SU-DHL-6 (cell line): ENCODE results near the gene UBE2E3.

Source experiments
- EZH2phosphoT487 ChIP-seq: fragments of 200-600 bp; sonication (generic), shearing (Covaris generic); conservative IDR thresholded peaks from 2 replicates; pipeline ENCODE4 v1.6.1; 2018; ENCODE audit warnings: mild to moderate bottlenecking, antibody characterized with exemption, low read length, moderate library complexity, mixed read lengths
- TF ChIP-seq, protein P1 (sequence below): fragments of 200-600 bp; sonication (generic); IDR thresholded peaks from one replicate; pipeline ENCODE4 v1.5.1; 2017; ENCODE audit warnings: antibody characterized with exemption, mild to moderate bottlenecking, low read length, moderate library complexity; ENCODE audit not compliant: insufficient read depth, poor library complexity, severe bottlenecking

DNA sequence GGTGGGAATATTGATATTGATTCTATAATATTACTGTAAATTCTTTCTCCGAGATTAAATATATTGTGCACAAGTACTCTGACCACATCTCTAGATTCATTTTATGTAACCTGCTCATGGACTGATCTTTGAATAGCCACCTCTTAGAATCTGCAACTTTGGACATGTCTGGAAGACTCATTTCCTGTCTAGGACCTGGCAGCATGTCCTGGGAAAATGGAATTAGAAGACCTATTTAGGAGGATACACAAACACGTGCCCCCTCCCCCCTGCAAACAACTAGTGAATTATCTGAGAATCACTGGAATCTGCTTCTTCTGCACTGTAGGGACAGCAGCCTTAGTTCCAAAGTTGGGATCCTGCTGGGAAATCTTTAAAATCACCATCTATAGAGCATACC is 94.1 kb downstream of the UBE2E3 start:
- TF ChIP-seq, protein P1, sequence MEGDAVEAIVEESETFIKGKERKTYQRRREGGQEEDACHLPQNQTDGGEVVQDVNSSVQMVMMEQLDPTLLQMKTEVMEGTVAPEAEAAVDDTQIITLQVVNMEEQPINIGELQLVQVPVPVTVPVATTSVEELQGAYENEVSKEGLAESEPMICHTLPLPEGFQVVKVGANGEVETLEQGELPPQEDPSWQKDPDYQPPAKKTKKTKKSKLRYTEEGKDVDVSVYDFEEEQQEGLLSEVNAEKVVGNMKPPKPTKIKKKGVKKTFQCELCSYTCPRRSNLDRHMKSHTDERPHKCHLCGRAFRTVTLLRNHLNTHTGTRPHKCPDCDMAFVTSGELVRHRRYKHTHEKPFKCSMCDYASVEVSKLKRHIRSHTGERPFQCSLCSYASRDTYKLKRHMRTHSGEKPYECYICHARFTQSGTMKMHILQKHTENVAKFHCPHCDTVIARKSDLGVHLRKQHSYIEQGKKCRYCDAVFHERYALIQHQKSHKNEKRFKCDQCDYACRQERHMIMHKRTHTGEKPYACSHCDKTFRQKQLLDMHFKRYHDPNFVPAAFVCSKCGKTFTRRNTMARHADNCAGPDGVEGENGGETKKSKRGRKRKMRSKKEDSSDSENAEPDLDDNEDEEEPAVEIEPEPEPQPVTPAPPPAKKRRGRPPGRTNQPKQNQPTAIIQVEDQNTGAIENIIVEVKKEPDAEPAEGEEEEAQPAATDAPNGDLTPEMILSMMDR = no peak
- TF ChIP-seq EZH2phosphoT487 = no peak
